Measurements from ENCODE around the gene CD59.

CD59 gene

GRCh38 chr11:33736148-33736812, at the start of gene CD59:
Gene CD59 (minus strand): TSS chr11:33736423. CDS start chr11:33722445, 13,978 bp downstream.
- peak; percentile 87 for DNase-seq (ENCODE audit: low spot score)

GRCh38 chr11:33785609-33786008, 49.4 kb upstream of the CD59 start:
- DNase-seq (ENCODE audit: low spot score), result no peak

- no peak for DNase-seq (ENCODE audit: low spot score)
These were observed 43.8 kb upstream of the CD59 start for GRCh38 chr11:33779849-33780528.

- DNase-seq (ENCODE audit: low spot score), result no peak
These were observed 42.5 kb upstream of the CD59 start for GRCh38 chr11:33778675-33779074.

- no peak for DNase-seq (ENCODE audit: low spot score)
These were observed 41.7 kb upstream of the CD59 start for GRCh38 chr11:33777906-33778305.

GRCh38 chr11:33775832-33776470, 39.7 kb upstream of the CD59 start:
- no peak for DNase-seq (ENCODE audit: low spot score)

GRCh38 chr11:33775467-33775807, 39.2 kb upstream of the CD59 start:
- DNase-seq (ENCODE audit: low spot score), result no peak

GRCh38 chr11:33774736-33775466, 38.7 kb upstream of the CD59 start:
- DNase-seq (ENCODE audit: low spot score), result no peak

- DNase-seq (ENCODE audit: low spot score), result peak; percentile 91
These were observed 37.9 kb upstream of the CD59 start, which contains the start of gene FBXO3 for GRCh38 chr11:33773987-33774735. Gene FBXO3 (minus strand): TSS chr11:33774520. CDS start chr11:33774497, 23 bp downstream.

GRCh38 chr11:33773404-33773986, 37.3 kb upstream of the CD59 start:
- DNase-seq (ENCODE audit: low spot score), result peak; percentile 53

- DNase-seq (ENCODE audit: low spot score), result no peak
These were observed 36.6 kb upstream of the CD59 start for GRCh38 chr11:33772870-33773269.

GRCh38 chr11:33772300-33772699, 36.1 kb upstream of the CD59 start:
- no peak for DNase-seq (ENCODE audit: low spot score)

- no peak for DNase-seq (ENCODE audit: low spot score)
These were observed 34.0 kb upstream of the CD59 start for GRCh38 chr11:33770236-33770635.

- no peak for DNase-seq (ENCODE audit: low spot score)
These were observed 33.3 kb upstream of the CD59 start for GRCh38 chr11:33769542-33769941.

- DNase-seq (ENCODE audit: low spot score), result no peak
These were observed 31.4 kb upstream of the CD59 start for GRCh38 chr11:33767624-33768023.

GRCh38 chr11:33766085-33766484, 29.9 kb upstream of the CD59 start:
- DNase-seq (ENCODE audit: low spot score), result no peak

GRCh38 chr11:33761471-33761870, 25.2 kb upstream of the CD59 start:
- no peak for DNase-seq (ENCODE audit: low spot score)

GRCh38 chr11:33753304-33753967, 17.2 kb upstream of the CD59 start:
- DNase-seq (ENCODE audit: low spot score), result no peak

- no peak for DNase-seq (ENCODE audit: low spot score)
These were observed 15.7 kb upstream of the CD59 start for GRCh38 chr11:33751878-33752277.

GRCh38 chr11:33747979-33748378, 11.8 kb upstream of the CD59 start:
- DNase-seq (ENCODE audit: low spot score), result no peak

GRCh38 chr11:33743291-33743690, 7.1 kb upstream of the CD59 start:
- no peak for DNase-seq (ENCODE audit: low spot score)
